Measurements from ENCODE around the gene MYO9A.

DNA sequence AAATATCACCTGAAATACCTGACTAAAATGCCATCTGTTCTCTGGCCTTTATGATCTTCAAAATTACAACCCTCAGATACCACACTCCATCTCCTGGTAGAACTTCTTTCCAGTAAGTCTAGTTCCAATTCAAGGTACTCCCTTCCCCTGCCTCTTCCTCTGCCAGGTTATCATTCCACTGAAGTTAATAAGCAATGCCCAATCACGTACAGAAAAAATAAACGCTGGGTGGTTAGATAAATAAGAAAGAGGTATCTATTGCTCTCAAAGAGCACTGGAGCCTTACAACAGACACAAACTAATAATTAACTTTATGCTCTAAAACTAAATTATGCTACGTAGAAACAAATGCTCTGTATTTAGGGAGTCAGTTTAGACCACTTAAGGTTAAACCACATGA, 112.5 kb downstream of the MYO9A start:
- TF ChIP-seq POLR2AphosphoS5 (IDR thresholded peaks at IDR 0.05; ENCODE audit: low read depth, low read length) (no peak), POLR2A (IDR thresholded peaks at IDR 0.05; ENCODE audit: low read depth, low read length) (no peak), TAF1 (IDR thresholded peaks at IDR 0.05; ENCODE audit: borderline replicate concordance, low read depth, low read length) (no peak)

Measured in GM12892 (cell line).